IPS-NIHi11 (cell line): ENCODE results near the gene PIK3CB.
"Not testable (repeated sequence)": the region's sequence is repeated elsewhere in the genome, so short reads cannot be mapped to it uniquely, and the experiment has no call there.

Experiments used
- DNase-seq: peaks from one replicate; pipeline ENCODE4 v3.0.0; 2012; ENCODE audit warnings: mixed read lengths, low spot score

Gene PIK3CB

GRCh38 chr3:138747225-138747624 is 87.5 kb downstream of the PIK3CB start:
- no peak for DNase-seq

GRCh38 chr3:138740072-138740471 is 94.7 kb downstream of the PIK3CB start:
- no peak for DNase-seq

- no peak for DNase-seq
These were observed 102.3 kb downstream of the PIK3CB start for GRCh38 chr3:138732456-138732855.

DNA sequence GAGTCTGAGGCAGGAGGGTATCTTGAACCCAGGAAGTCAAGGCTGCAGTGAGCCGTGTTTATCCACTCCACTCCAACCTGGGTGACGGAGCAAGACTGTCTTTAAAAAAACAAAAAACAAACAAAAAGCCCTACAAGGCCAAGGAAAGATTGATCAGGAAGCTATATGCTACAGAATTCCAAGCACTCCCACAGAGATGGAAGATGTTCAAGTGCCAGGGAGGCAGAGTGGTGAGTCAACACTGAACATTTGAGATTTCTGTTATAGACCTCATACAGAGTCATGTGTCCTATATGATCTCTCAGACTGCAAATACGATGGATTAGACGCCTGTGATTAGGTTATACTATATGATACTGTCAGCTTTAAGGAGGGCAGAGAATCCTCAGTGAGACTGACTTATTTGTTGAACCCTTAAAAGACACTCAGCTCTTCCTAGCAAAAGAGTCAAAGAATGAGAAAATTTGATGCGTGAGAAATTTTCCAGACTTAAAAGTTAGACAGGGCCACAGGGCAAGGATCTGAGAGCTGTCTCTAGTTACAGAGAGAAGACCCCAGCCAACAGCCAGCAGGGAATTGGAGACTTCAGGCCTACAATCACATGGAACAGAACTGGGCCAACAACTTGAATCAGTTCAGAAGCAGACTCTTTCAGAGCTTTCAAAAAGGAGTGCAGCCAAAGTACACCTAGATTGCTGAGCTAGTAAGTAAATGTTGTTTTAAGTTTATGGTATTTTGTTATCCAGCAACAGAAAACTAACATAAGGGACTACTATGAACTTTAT is 107.6 kb downstream of the PIK3CB start:
- no peak for DNase-seq

- not testable (repeated sequence) for DNase-seq
These were observed 108.7 kb downstream of the PIK3CB start for GRCh38 chr3:138726042-138726441.

DNA sequence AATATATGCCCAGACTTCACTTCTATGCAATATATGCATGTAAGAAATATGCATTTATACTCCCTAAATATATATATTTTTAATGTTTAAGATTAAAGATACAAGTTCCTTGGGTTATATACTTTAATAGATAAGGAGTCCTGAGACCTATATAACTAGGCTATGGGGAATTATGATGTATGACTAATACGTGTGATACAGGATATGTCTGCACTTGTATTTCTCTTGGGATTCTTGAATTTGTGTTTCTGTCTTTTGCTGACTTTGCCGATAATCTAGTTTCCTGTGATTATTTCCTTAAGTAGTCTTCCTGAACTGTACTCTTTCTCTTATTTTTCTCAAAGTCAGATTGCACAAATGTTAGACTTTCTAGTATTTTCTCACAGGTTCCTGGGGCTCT is 109.6 kb downstream of the PIK3CB start:
- DNase-seq, result no peak

DNA sequence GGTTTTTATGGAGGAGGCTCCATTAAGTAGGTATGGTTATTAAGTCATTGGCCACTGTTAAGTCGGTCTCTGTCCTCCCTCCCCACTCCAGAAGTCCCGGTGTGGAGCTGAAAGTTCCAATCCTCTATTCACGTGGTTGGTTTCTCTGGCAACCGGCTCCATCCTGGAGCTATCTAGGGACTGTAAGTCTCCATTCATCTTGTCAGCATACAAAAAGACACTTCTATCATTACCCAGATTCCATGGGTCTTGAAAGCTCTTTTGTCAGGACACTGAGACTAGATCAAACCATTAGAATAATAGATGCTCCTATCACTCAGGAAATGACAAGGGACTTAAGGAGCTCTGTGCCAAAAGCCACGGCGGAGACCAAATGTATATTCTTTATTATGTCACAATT is 110.3 kb downstream of the PIK3CB start:
- peak; percentile 7 for DNase-seq

- DNase-seq, result no peak
These were observed 115.9 kb downstream of the PIK3CB start for GRCh38 chr3:138718849-138719248.

DNA sequence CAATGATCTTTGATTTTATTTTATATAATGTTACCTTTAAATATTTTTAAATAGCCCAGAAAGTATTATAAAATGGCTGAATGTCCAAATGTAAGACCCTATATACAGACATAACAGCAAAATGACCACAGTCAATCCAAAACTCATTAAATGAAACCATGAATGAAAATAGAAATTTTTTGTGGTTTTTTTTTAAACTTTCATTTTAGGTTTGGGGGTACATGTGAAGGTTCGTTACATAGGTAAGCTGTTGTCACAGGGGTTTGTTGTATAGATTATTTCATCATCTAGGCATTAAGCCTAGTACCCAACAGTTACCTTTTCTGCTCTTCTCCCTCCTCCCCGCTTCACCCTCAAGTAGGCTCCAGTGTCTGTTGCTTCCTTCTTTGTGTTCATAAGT is 117.4 kb downstream of the PIK3CB start:
- no peak for DNase-seq

GRCh38 chr3:138712086-138712485 is 122.6 kb downstream of the PIK3CB start:
- DNase-seq, result no peak

DNA sequence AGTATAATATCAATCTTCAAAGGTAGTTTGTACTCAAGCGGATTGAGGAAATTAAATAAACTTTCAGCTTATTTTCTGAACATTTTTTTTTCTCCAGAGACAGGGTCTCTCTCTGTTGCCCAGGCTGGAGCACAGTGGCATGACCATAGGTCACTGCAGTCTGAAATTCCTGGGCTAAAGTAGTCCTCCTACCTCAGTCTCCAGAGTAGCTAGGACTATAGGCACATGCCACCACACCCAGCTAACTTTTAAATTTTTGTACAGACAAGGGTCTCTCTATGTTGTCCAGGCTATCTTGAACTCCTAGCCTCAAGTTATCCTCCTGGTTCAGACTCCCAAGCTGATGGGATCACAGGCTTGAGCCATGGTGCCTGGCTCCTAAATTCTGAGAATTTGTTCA is 129.1 kb downstream of the PIK3CB start:
- DNase-seq, result no peak

GRCh38 chr3:138696666-138697370 is 137.9 kb downstream of the PIK3CB start:
- no peak for DNase-seq

DNA sequence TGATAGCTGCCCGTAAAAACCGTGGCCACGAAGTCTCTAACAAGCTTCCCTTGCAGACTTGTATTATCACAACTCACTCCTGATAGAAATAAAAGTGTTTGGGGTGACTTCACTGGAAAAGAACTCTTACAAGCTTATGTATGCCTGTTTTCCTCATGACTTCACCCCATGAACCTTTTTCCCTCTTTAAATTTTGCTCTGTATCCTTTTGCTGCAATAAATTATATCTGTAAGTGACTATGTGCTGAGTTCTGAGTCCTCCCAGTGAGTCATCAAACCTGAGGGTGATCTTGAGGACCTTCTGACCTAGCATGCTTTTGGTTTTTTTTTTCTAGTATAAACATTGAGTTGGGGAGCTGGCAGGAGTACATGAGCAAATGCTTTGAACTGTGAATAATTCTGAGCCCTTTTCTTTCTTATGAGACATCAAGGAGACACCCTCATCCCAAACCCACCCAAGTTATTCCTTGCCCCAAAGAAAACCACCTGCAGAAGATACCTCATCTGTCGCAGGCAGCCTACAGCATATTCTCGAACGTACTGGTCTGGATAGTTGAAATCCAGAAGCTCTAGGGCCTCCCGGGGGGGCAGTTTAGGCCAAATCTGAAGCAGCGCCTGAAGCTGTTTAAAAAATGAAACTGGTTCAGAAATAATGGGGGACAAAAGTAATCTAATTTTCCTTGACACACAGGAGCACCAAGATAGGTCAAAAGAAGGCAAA is 140.3 kb downstream of the PIK3CB start:
- DNase-seq, result no peak

- no peak for DNase-seq
These were observed 142.6 kb downstream of the PIK3CB start for GRCh38 chr3:138692152-138692551.

DNA sequence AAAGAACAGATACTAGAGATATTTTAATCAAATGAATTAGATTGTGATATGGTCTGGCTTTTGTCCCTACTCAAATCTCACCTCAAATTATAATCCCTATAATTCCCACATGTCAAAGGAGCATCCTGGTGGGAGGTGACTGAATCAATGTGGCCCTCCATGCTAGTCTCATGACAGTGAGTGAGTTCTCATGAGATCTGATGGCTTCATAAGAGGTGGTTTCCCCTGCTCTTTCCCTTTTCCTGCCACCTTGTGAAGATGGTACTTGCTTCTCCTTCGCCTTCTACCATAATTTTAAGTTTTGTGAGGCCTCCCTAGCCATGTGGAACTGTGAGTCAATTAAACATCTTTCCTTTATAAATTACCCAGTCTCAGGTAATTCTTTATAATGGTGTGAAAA is 143.4 kb downstream of the PIK3CB start:
- no peak for DNase-seq

DNA sequence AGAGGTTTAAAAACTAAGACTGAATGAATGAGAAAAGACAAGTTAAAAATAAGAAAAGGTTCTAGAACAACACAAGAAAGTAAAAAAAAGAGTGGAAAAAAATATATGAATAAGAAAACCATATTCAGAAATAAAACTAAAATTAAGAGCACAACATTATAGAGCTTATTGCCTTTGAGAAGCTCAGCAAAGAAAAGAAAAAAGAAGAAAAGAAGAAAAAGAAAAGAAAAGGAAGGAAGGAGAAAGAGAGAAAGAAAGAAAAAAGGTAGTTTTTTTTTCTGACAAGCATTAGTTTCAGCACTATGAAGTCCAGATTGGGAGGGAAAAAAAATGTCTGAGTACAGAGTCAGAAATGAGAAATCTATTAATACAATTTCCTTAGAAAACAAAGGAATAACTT is 144.7 kb downstream of the PIK3CB start:
- DNase-seq, result no peak

DNA sequence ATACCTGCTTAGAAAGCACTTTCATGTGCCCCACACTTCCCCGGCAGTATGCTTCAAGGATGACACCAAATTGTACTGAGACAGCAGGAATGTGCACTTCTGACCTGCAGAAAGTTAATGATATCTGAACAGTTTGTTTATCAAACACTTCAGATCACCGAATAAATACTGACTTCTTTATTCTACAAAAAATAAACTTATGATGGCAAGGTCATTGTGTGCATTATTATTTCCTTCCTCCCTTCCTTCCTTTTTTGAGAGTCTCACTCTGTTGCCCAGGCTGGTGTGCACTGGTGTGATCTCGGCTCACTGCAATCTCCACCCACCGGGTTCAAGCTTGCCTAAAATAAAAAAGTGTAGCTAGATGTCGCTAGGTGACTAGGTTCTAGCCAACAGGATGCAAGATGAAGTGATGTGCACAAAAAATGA is 145.8 kb downstream of the PIK3CB start:
- no peak for DNase-seq

- no peak for DNase-seq
These were observed 147.5 kb downstream of the PIK3CB start for GRCh38 chr3:138687236-138687635.

GRCh38 chr3:138686771-138687221 is 147.9 kb downstream of the PIK3CB start:
- no peak for DNase-seq

- DNase-seq, result no peak
These were observed 150.3 kb downstream of the PIK3CB start for GRCh38 chr3:138684396-138684795.

- DNase-seq, result no peak
These were observed 152.1 kb downstream of the PIK3CB start for GRCh38 chr3:138682648-138683047.

DNA sequence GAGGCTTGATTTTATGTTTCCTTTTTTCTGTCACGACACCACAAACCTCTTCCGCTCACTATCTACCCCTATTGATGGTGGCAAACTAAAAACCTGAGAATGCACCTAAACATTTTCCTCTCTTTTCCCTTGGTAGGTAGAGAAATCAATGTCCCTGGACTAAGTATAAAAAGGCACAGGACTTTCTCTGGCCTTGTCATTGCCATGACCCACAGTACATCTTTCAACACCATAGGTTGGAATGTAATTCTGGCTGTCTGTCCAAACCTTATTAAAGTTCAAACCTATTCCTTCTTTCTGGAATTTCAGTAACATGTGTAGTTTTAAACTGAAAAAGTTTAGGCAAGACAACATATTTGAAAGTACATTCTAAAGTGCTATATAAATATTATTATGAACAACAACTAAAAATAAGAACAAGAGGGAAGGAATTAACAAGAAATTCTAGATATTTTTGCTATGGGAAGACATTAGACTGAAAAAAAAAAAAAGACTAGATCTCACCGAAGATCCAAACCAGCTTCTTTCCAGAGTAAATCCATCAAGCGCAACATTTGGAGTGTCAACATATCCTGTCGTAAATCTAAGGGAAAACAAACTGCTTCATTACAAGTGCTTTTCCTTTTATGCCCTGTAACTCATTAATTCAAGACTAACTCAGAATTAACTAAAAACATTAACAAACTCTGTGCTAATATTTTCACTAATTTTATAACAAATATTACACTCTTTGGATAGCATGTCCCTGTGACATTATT is 153.1 kb downstream of the PIK3CB start:
- no peak for DNase-seq
